GOT3 (cell line): ENCODE data around the gene MEIS1.

Experiments used
- DNase-seq: peaks from one replicate; lab custom pipeline; 2025; ENCODE audit warnings: mixed read lengths; lab: John Stamatoyannopoulos, UW

Gene MEIS1

GRCh38 chr2:66535574-66536289 is 100.8 kb downstream of the MEIS1 start:
- DNase-seq = no peak

- DNase-seq = no peak
Observed at GRCh38 chr2:66536290-66536673, 101.4 kb downstream of the MEIS1 start.

GRCh38 chr2:66536997-66537396 is 102.1 kb downstream of the MEIS1 start:
- DNase-seq = no peak

GRCh38 chr2:66538291-66538690 is 103.4 kb downstream of the MEIS1 start:
- no peak for DNase-seq

GRCh38 chr2:66539452-66539851 is 104.5 kb downstream of the MEIS1 start:
- no peak for DNase-seq

GRCh38 chr2:66541646-66542045 is 106.7 kb downstream of the MEIS1 start:
- no peak for DNase-seq

GRCh38 chr2:66543257-66543767 is 108.4 kb downstream of the MEIS1 start:
- no peak for DNase-seq

GRCh38 chr2:66544258-66544657 is 109.3 kb downstream of the MEIS1 start:
- DNase-seq = no peak

GRCh38 chr2:66545258-66545657 is 110.3 kb downstream of the MEIS1 start:
- DNase-seq = no peak

GRCh38 chr2:66547118-66547517 is 112.2 kb downstream of the MEIS1 start:
- no peak for DNase-seq

- no peak for DNase-seq
Observed at GRCh38 chr2:66547887-66548286, 113.0 kb downstream of the MEIS1 start.

GRCh38 chr2:66548422-66548821 is 113.5 kb downstream of the MEIS1 start:
- DNase-seq = no peak

- no peak for DNase-seq
Observed at GRCh38 chr2:66550826-66551225, 115.9 kb downstream of the MEIS1 start.

GRCh38 chr2:66553370-66553769 is 118.4 kb downstream of the MEIS1 start:
- DNase-seq = no peak

- DNase-seq = no peak
Observed at GRCh38 chr2:66555091-66555490, 120.2 kb downstream of the MEIS1 start.

- DNase-seq = no peak
Observed at GRCh38 chr2:66555501-66556324, 120.8 kb downstream of the MEIS1 start.

- DNase-seq = no peak
Observed at GRCh38 chr2:66559672-66560071, 124.7 kb downstream of the MEIS1 start.

- DNase-seq = no peak
Observed at GRCh38 chr2:66560683-66561082, 125.8 kb downstream of the MEIS1 start.

- DNase-seq = no peak
Observed at GRCh38 chr2:66561645-66562303, 126.8 kb downstream of the MEIS1 start.

GRCh38 chr2:66562304-66562685 is 127.4 kb downstream of the MEIS1 start:
- DNase-seq = no peak

GRCh38 chr2:66563473-66563872 is 128.5 kb downstream of the MEIS1 start:
- DNase-seq = no peak

- DNase-seq = no peak
Observed at GRCh38 chr2:66565291-66565690, 130.4 kb downstream of the MEIS1 start.
